ENCODE data around the gene TOMM40L. TPM values are rescaled to one million over a fixed set of nuclear protein-coding genes. Genes with fewer than 3 reads are reported as not detected.

TOMM40L gene
- total and polyA plus RNA-seq, 2 experiments from 2014 or later: 11.4 to 14.5 TPM

DNA sequence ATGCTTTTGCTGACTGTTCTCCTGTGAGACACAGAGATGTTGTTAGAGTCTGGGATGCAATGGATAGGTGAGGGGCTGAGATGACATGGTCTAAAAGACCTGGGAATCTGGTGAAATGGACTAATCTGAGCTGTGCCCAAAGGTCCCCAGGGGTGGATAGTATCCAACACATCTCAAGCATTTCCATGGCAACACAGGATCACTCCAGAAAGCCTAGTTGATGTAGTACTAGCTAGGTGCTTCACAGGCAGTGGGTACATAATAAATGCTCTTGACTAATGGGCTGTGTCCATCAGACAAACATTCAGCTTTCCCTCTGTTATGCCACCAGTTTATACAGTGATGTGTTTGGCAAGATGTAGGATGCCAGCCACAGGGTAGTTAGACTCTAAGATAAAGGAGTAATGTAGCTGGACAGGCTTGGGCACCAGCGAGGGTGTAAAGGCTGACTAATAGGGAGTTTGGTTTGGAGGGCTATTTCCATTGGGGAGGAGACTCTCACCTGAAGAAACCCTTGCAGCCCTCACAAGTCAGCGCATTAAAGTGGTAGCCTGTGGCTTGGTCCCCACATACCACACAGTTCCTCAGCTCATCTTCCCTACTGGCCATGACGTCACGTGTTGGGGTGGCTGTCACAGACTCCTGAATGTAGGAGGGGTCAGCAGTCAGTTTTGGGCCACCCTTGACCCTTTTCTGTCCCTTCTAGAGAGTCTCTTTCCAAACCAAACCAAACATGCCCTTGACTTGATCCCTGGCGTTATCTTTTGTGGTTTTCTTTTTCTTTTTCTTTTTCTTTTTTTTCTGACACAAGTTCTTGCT, 10.3 kb downstream of the TOMM40L start:
- no peaks in the 10 kb centered on the region for H4K20me1 ChIP-seq (ENCODE audit: insufficient read depth, poor library complexity, severe bottlenecking)
- no peaks in the 10 kb centered on the region for H3K36me3 ChIP-seq (replicated peaks; ENCODE audit: insufficient read depth, low read depth)
- H3K9me2 ChIP-seq (replicated peaks; ENCODE audit: insufficient read depth): no peaks in the 10 kb centered on the region
- 88% methylated on average over 5 of the region's 5 CpGs for WGBS (ENCODE audit: low lambda C conversion rate, missing lambda C conversion rate)
- H3K4me2 ChIP-seq: no peak overlapping the region
- H3K27ac ChIP-seq: no peak overlapping the region
- no peaks in the 10 kb centered on the region for H3K27me3 ChIP-seq
- no peak overlapping the region for H2AFZ ChIP-seq
- H3K4me3 ChIP-seq: no peak overlapping the region
- H3K79me2 ChIP-seq: no peaks in the 10 kb centered on the region
- no peaks in the 10 kb centered on the region for H3K4me1 ChIP-seq (ENCODE audit: insufficient read depth)
- no peak for DNase-seq (ENCODE audit: low spot score)
- H3K9me3 ChIP-seq (ENCODE audit: low read depth): no peaks in the 10 kb centered on the region
- TF ChIP-seq CTCF (IDR thresholded peaks at IDR 0.05; ENCODE audit: poor library complexity) (no peak), EZH2phosphoT487 (IDR thresholded peaks at IDR 0.05; ENCODE audit: low read depth, severe bottlenecking, unreplicated experiment) (no peak), EZH2 (IDR thresholded peaks at IDR 0.05; ENCODE audit: borderline replicate concordance) (no peak)

DNA sequence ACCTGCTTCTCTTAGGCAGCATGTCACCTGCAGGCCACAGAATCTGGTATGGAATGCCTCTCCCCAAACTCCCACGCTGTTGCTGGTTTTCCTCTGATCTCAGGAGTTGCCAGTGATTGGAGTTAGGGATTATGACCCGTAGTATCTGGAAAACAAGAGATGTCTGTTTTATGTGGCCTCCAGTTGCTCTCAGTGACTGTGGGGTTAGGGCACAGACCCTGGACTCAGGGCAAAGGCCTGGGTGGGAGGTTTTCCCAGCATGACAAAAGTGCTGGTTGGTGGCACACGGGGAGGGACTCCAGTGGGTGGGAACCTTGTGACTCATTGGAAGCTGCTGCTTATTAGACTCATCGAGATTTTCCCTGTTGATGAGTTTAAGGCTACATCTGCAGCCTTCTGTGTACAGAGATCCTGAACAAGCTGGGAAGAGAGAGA, 12.2 kb downstream of the TOMM40L start, which contains the start of gene NR1I3:
NR1I3 (minus strand) TSS at position 165 of the 435 bp plus-strand sequence. CDS start 1,638 bp downstream, outside the sequence.
- Histone ChIP-seq H3K79me2 (no peaks in the 10 kb centered on the region), H4K20me1 (ENCODE audit: insufficient read depth, poor library complexity, severe bottlenecking) (no peaks in the 10 kb centered on the region), H3K9me2 (replicated peaks; ENCODE audit: insufficient read depth) (no peaks in the 10 kb centered on the region), H3K36me3 (replicated peaks; ENCODE audit: insufficient read depth, low read depth) (no peaks in the 10 kb centered on the region), H3K4me3 (no peak within 1 kb of the TSS), H2AFZ (no peak within 1 kb of the TSS), H3K9me3 (ENCODE audit: low read depth) (no peaks in the 10 kb centered on the region), H3K27ac (peak within 1 kb of the TSS; percentile 77), H3K27me3 (no peaks in the 10 kb centered on the region), H3K4me1 (ENCODE audit: insufficient read depth) (no peaks in the 10 kb centered on the region), H3K4me2 (no peak within 1 kb of the TSS)
- DNase-seq (ENCODE audit: low spot score): peak; percentile 80
- TF ChIP-seq EZH2phosphoT487 (IDR thresholded peaks at IDR 0.05; ENCODE audit: low read depth, severe bottlenecking, unreplicated experiment) (no peak), EZH2 (IDR thresholded peaks at IDR 0.05; ENCODE audit: borderline replicate concordance) (no peak)
- 30% methylated on average over 4 of the region's 4 CpGs for whole genome bisulfite sequencing (ENCODE audit: low lambda C conversion rate, missing lambda C conversion rate)

GRCh38 chr1:161241682-161242081, 15.8 kb downstream of the TOMM40L start:
- Histone ChIP-seq H3K4me3 (no peak overlapping the region), H2AFZ (no peak overlapping the region), H3K27ac (no peak overlapping the region), H3K4me1 (ENCODE audit: insufficient read depth) (no peaks in the 10 kb centered on the region), H3K4me2 (no peak overlapping the region), H3K9me3 (ENCODE audit: low read depth) (no peaks in the 10 kb centered on the region), H4K20me1 (ENCODE audit: insufficient read depth, poor library complexity, severe bottlenecking) (no peaks in the 10 kb centered on the region), H3K79me2 (no peaks in the 10 kb centered on the region), H3K9me2 (replicated peaks; ENCODE audit: insufficient read depth) (no peaks in the 10 kb centered on the region), H3K27me3 (no peaks in the 10 kb centered on the region), H3K36me3 (replicated peaks; ENCODE audit: insufficient read depth, low read depth) (no peaks in the 10 kb centered on the region)
- 69% methylated on average over 3 of the region's 3 CpGs for WGBS (ENCODE audit: low lambda C conversion rate, missing lambda C conversion rate)
- no peak for DNase-seq (ENCODE audit: low spot score)
- TF ChIP-seq EZH2 (IDR thresholded peaks at IDR 0.05; ENCODE audit: borderline replicate concordance) (no peak), EZH2phosphoT487 (IDR thresholded peaks at IDR 0.05; ENCODE audit: low read depth, severe bottlenecking, unreplicated experiment) (no peak), CTCF (IDR thresholded peaks at IDR 0.05; ENCODE audit: poor library complexity) (no peak)

GRCh38 chr1:161242313-161242712, 16.5 kb downstream of the TOMM40L start:
- Histone ChIP-seq H3K36me3 (replicated peaks; ENCODE audit: insufficient read depth, low read depth) (no peaks in the 10 kb centered on the region), H3K4me1 (ENCODE audit: insufficient read depth) (no peaks in the 10 kb centered on the region), H3K27me3 (no peaks in the 10 kb centered on the region), H4K20me1 (ENCODE audit: insufficient read depth, poor library complexity, severe bottlenecking) (no peaks in the 10 kb centered on the region), H3K9me2 (replicated peaks; ENCODE audit: insufficient read depth) (no peaks in the 10 kb centered on the region), H2AFZ (no peak overlapping the region), H3K4me2 (no peak overlapping the region), H3K9me3 (ENCODE audit: low read depth) (no peaks in the 10 kb centered on the region), H3K79me2 (no peaks in the 10 kb centered on the region), H3K27ac (no peak overlapping the region), H3K4me3 (no peak overlapping the region)
- TF ChIP-seq EZH2phosphoT487 (IDR thresholded peaks at IDR 0.05; ENCODE audit: low read depth, severe bottlenecking, unreplicated experiment) (no peak), CTCF (IDR thresholded peaks at IDR 0.05; ENCODE audit: poor library complexity) (no peak)
- no peak for DNase-seq (ENCODE audit: low spot score)
- 51% methylated on average over 2 of the region's 2 CpGs for WGBS (ENCODE audit: low lambda C conversion rate, missing lambda C conversion rate)

All from hepatocyte (in vitro differentiated cells).